Upper lobe of right lung (tissue), 1 donor: ENCODE results near the gene RBFOX1. TPM values are rescaled to one million over a fixed set of nuclear protein-coding genes. Genes with fewer than 3 reads are reported as not detected.

ENCODE experiments used
- ATAC-seq: fragments of 200-7000 bp; cut with Tn5 transposase; one replicate; pipeline ENCODE4 v1.9.1; 2020; ENCODE audit warnings: mild to moderate bottlenecking, moderate library complexity
- DNase-seq: peaks from one replicate; pipeline ENCODE4 v3.0.0-alpha.2; 2020
- H3K27ac ChIP-seq: fragments of 200-600 bp; one replicate; pipeline ENCODE4 v1.8.0; 2022
- H3K27me3 ChIP-seq: fragments of 200-600 bp; one replicate; pipeline ENCODE4 v1.8.0; 2022; ENCODE audit warnings: mild to moderate bottlenecking
- H3K36me3 ChIP-seq: fragments of 200-600 bp; one replicate; pipeline ENCODE4 v1.8.0; 2022
- H3K4me1 ChIP-seq: fragments of 200-600 bp; one replicate; pipeline ENCODE4 v1.8.0; 2022
- H3K4me3 ChIP-seq: fragments of 200-600 bp; one replicate; pipeline ENCODE4 v1.8.0; 2022; ENCODE audit warnings: mild to moderate bottlenecking
- H3K9me3 ChIP-seq: fragments of 200-600 bp; one replicate; pipeline ENCODE4 v1.8.0; 2022
- intact Hi-C: fragments of 100-400 bp; cut with DNase I; formaldehyde crosslinking; loops from one replicate; pipeline ENCODE4 v1.11.0; 2022
- total RNA-seq: library from RNA; stranded (reverse); fragmentation: NEBNext Ultra II Directional; extraction: Animal tissue kit (Norgen Biotek cat#: 25700); gene quantifications from one replicate; pipeline ENCODE4 v1.2.1, GENCODE V29; 2021
- TF ChIP-seq, protein P1 (sequence below): fragments of 200-600 bp; IDR thresholded peaks from one replicate; pipeline ENCODE4 v1.8.0; 2022; ENCODE audit warnings: antibody characterized with exemption
- donor health status: DM: no; HTN: yes; CAD: no; lungs with severe emphysema.

The RBFOX1 gene
- total RNA-seq, 1 donor from 2014 or later, result not detected

- Histone ChIP-seq H3K27me3 (no peaks in the 10 kb centered on the region), H3K4me3 (no peak overlapping the region), H3K9me3 (no peaks in the 10 kb centered on the region), H3K36me3 (no peaks in the 10 kb centered on the region), H3K27ac (no peak overlapping the region), H3K4me1 (no peaks in the 10 kb centered on the region)
- DNase-seq (no peak), ATAC-seq (no peak)
- TF ChIP-seq, protein P1, sequence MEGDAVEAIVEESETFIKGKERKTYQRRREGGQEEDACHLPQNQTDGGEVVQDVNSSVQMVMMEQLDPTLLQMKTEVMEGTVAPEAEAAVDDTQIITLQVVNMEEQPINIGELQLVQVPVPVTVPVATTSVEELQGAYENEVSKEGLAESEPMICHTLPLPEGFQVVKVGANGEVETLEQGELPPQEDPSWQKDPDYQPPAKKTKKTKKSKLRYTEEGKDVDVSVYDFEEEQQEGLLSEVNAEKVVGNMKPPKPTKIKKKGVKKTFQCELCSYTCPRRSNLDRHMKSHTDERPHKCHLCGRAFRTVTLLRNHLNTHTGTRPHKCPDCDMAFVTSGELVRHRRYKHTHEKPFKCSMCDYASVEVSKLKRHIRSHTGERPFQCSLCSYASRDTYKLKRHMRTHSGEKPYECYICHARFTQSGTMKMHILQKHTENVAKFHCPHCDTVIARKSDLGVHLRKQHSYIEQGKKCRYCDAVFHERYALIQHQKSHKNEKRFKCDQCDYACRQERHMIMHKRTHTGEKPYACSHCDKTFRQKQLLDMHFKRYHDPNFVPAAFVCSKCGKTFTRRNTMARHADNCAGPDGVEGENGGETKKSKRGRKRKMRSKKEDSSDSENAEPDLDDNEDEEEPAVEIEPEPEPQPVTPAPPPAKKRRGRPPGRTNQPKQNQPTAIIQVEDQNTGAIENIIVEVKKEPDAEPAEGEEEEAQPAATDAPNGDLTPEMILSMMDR, result no peak
- intact Hi-C loops, result no loop called here
These were observed 356.2 kb downstream of the RBFOX1 start for GRCh38 chr16:7688811-7689210.

GRCh38 chr16:7689234-7689633 lies 356.6 kb downstream of the RBFOX1 start:
- Histone ChIP-seq H3K27me3 (no peaks in the 10 kb centered on the region), H3K27ac (no peak overlapping the region), H3K9me3 (no peaks in the 10 kb centered on the region), H3K4me3 (no peak overlapping the region), H3K4me1 (no peaks in the 10 kb centered on the region), H3K36me3 (no peaks in the 10 kb centered on the region)
- ATAC-seq (no peak), DNase-seq (no peak)
- intact Hi-C loops, result no loop called here
- TF ChIP-seq, protein P1, result no peak

DNA sequence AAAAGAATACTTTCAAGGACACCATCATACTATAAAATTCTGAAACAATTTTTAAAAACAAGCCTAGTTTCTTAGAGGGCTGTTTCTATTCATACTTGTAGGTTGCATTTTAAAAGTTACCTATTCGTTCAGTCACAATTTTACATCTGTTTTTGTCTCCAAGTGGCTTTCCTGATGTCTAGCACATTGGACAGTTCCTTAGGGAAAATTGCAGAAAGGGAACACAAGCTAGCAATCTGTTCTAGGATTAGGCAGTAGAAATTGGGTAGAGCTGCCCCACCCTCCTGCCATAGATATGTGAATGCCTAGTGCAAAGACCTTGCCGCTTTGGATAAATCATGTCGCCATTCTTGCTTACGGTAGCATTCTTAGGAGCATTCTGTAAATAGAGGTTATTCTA lies 358.9 kb downstream of the RBFOX1 start:
- TF ChIP-seq, protein P1, result no peak
- Histone ChIP-seq H3K9me3 (no peaks in the 10 kb centered on the region), H3K4me1 (no peaks in the 10 kb centered on the region), H3K4me3 (no peak overlapping the region), H3K27ac (no peak overlapping the region), H3K36me3 (no peaks in the 10 kb centered on the region), H3K27me3 (no peaks in the 10 kb centered on the region)
- DNase-seq (no peak), ATAC-seq (no peak)
- intact Hi-C loops, result no loop called here

- ATAC-seq, result no peak
- TF ChIP-seq, protein P1, result no peak
- H3K9me3 ChIP-seq, result no peaks in the 10 kb centered on the region
- no peak for DNase-seq
- no peaks in the 10 kb centered on the region for H3K36me3 ChIP-seq
- no peaks in the 10 kb centered on the region for H3K4me1 ChIP-seq
- no peak overlapping the region for H3K27ac ChIP-seq
- no peak overlapping the region for H3K4me3 ChIP-seq
- no peaks in the 10 kb centered on the region for H3K27me3 ChIP-seq
- intact Hi-C loops, result no loop called here
These were observed 371.0 kb downstream of the RBFOX1 start for GRCh38 chr16:7703672-7704071.

DNA sequence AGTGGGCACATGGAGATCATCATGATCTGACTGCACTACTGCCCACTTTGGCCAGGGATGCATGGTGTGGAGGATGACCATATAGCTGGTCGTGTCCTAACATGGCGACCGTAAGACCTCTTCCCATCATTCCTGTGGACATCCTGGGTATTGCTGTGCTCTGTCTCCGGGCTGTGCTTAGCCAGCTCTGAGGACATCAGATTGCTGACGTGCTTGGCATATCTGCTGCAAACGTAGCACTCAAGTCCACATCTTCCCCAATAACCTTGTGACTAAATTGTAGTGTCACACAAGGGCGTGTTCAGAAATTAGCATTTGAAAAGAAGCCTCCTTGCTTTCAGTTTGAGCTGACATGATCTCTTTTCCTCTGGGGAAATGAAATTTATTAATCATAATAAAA lies 373.2 kb downstream of the RBFOX1 start:
- DNase-seq (no peak), ATAC-seq (no peak)
- no peaks in the 10 kb centered on the region for H3K4me1 ChIP-seq

More for the DNA sequence above, 373.2 kb downstream of the RBFOX1 start:
- Histone ChIP-seq H3K27ac (no peak overlapping the region), H3K4me3 (no peak overlapping the region), H3K27me3 (no peaks in the 10 kb centered on the region), H3K36me3 (no peaks in the 10 kb centered on the region), H3K9me3 (no peaks in the 10 kb centered on the region)
- intact Hi-C loops, result no loop called here
- TF ChIP-seq, protein P1, result no peak
